Small intestine (tissue), 7 donors: ENCODE measurements around the gene ACADVL. TPM values are rescaled to one million over a fixed set of nuclear protein-coding genes. Genes with fewer than 3 reads are reported as not detected.

Source experiments
- DNase-seq, 2 donors: peaks; one replicate each; pipeline versions ENCODE4 v3.0.0 to v3.0.0-alpha.2; 2013
- FAIRE-seq: peaks from 2 replicates; lab custom pipeline; 2012; peaks lifted over from hg19 to GRCh38; lab: Jason Lieb, UNC
- H3K27ac ChIP-seq, 3 donors: one replicate each; pipeline ENCODE4 v1.5.1; 2013; ENCODE audit warnings: low read length in 2 of 3, mild to moderate bottlenecking in 2 of 3, control low read depth in 1 of 3, inconsistent platforms in 1 of 3, low read depth in 1 of 3, moderate library complexity in 1 of 3
- H3K27me3 ChIP-seq, 3 donors: one replicate each; pipeline ENCODE4 v1.6.1; 2013; ENCODE audit warnings: low read length in 3 of 3, inconsistent platforms in 1 of 3; ENCODE audit not compliant: control insufficient read depth in 3 of 3, insufficient read depth in 3 of 3
- H3K36me3 ChIP-seq, 3 donors: one replicate each; pipeline ENCODE4 v1.6.1; 2013; ENCODE audit warnings: low read length in 3 of 3, inconsistent platforms in 1 of 3, low read depth in 1 of 3, mild to moderate bottlenecking in 1 of 3, moderate library complexity in 1 of 3; ENCODE audit not compliant: control insufficient read depth in 3 of 3, insufficient read depth in 2 of 3
- H3K4me1 ChIP-seq, 3 donors: one replicate each; pipeline ENCODE4 v1.6.1; 2013; ENCODE audit warnings: low read length in 2 of 3, inconsistent platforms in 1 of 3, low read depth in 1 of 3, mild to moderate bottlenecking in 1 of 3, moderate library complexity in 1 of 3; ENCODE audit not compliant: control insufficient read depth in 3 of 3, insufficient read depth in 2 of 3
- H3K4me3 ChIP-seq, 3 donors: one replicate each; pipeline ENCODE4 v1.5.1; 2013; ENCODE audit warnings: low read length in 3 of 3, control low read depth in 1 of 3, inconsistent platforms in 1 of 3, low read depth in 1 of 3, mild to moderate bottlenecking in 1 of 3, moderate library complexity in 1 of 3
- H3K9me3 ChIP-seq, 2 donors: one replicate each; pipeline ENCODE4 v1.6.1; 2013; ENCODE audit warnings: low read depth in 1 of 2, low read length in 1 of 2; ENCODE audit not compliant: control insufficient read depth in 2 of 2, insufficient read depth in 1 of 2
- WGBS, 3 donors: extraction: QIAGEN DNeasy Blood & Tissue Kit; methylation state at CpG; one replicate each; pipeline ENCODE4 v1.1.7; 2013; 5-methylcytosine and 5-hydroxymethylcytosine counted together
- polyA plus RNA-seq, 4 donors: library from polyadenylated mRNA; stranded (reverse) in 3 of 4; unstranded in 1 of 4; fragments of 200-250 nt in 3 of 4; fragments of 120-200 nt in 1 of 4; gene quantifications; one replicate each; pipeline versions ENCODE4 v1.2.1 to v1.2.3, GENCODE V29; 2013
- donor health status: healthy with polysubstance abuse.
- donor health status: control.
- donor health status: control.
- donor health status: Bipolar disorder and iron deficiency.
- donor health status: healthy.

The ACADVL gene
- polyA plus RNA-seq, 4 donors: 424 to 2,630 (median 1,444) TPM

DNA sequence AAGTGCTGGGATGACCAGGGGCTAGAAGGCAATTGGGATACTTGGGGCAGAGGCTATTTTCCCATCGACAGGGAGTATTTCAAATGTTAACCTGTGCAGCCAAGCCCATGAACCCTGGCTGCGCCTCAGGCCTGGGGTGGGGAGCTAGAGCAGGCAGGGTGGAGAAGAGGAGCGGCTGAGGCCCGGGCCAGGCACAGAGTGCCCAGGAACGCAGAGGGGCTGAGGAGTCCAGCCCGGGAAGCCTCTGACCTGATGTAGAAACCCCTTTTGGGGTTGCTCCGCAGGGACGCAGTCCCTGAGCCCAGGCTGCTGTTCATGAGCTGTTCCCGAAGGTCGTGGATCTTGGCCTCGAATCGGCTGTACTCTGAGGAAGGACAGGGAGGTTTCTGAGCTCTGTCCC lies 23.8 kb upstream of the ACADVL start:
- DNase-seq (no peak), FAIRE-seq (no peak)
- Histone ChIP-seq H3K36me3 (peaks cover 0 to 39% (median 0%) of the 10 kb centered on the region in 3 donors), H3K4me1 (no peaks in the 10 kb centered on the region), H3K27me3 (no peaks in the 10 kb centered on the region), H3K27ac (no peak overlapping the region), H3K4me3 (no peak overlapping the region), H3K9me3 (no peaks in the 10 kb centered on the region)
- 91 to 93% (median 92%) methylated on average over 12 of the region's 12 CpGs for WGBS, 3 donors

DNA sequence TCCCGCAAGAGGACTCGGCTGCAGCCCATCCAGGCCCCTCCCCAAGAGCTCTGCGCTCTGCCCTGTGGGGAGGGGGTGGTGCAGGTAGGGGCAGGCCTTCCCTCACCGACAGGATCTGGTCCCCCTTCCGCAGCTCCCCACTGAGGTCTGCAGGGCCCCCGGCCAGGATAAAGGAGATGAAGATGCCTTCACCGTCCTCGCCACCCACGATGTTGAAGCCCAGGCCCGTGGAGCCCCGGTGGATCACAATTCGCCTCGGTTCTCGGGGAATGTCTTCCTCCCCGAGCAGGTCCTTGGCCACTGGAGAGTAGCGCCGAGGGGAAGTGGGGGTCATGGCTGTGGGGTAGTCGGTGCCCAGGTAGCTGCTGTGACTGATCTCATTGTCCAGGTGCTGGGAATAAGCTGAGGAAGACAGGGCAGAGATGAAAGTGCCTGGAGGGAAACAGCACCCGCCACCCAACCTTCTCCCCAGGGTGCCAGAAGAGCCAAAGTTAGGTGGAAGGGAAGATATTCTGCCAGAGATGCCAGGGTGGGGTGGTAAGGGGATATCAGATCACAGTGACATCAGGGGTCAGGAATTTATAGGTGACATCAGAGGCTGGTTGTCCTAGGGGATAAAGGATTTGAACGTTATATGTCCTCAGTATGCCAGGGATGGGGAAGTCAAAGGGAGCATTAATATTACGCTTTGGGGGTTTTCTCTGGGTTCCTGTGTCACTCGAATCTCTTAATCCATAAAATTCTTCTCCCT lies 22.9 kb upstream of the ACADVL start:
- H3K27me3 ChIP-seq: no peaks in the 10 kb centered on the region
- FAIRE-seq (no peak), DNase-seq (no peak)
- H3K4me3 ChIP-seq: no peak overlapping the region
- H3K9me3 ChIP-seq: no peaks in the 10 kb centered on the region
- 89 to 92% (median 91%) methylated on average over 22 of the region's 22 CpGs for WGBS, 3 donors
- H3K4me1 ChIP-seq: no peaks in the 10 kb centered on the region
- H3K27ac ChIP-seq: no peak overlapping the region
- H3K36me3 ChIP-seq: peaks cover 0 to 33% (median 0%) of the 10 kb centered on the region in 3 donors

DNA sequence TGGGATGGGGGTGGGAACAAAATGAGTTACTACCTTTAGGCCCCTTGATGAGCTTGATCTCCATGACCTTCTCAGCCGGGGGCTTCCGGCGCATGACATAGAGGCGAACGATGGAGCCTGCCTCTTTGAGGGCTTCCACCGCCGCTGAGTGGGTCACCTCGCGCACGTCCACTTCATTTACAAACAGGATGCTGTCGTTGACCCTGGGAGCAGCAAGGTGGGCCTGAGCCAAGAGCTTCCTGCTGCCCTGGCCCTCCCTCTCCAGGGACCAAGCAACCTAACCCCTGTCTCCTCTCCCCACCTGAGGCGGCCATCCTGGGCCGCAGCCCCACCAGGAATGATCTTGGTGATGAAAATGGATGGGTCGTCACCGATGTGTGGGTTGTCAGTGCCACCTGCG lies 16.3 kb upstream of the ACADVL start:
- DNase-seq (no peak), FAIRE-seq (no peak)
- Histone ChIP-seq H3K27me3 (peaks cover 0 to 21% (median 0%) of the 10 kb centered on the region in 3 donors), H3K27ac (no peak overlapping the region), H3K4me1 (peaks cover 0 to 12% (median 0%) of the 10 kb centered on the region in 3 donors), H3K36me3 (peaks cover 0 to 15% (median 0%) of the 10 kb centered on the region in 3 donors), H3K4me3 (no peak overlapping the region), H3K9me3 (no peaks in the 10 kb centered on the region)
- 89 to 96% (median 96%) methylated on average over 16 of the region's 16 CpGs for WGBS, 3 donors

DNA sequence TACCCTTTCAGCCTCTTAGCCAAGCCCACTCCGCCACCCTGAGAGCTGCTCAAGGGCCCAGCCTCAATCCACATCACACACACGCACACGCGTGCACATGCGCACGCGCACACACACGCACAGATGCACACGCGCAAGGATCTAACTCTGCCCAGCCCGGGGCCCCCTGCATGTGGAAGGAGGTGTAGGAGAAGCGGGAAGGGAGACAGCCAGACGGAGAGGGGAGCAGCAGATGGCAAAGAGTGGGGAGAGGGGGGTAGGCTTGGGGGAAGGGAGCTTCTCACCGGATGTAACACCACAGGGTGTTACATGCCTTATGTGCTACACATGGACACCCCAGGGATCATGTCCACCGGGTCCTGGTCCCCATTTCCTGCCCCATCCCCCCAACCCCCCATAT lies 15.4 kb upstream of the ACADVL start:
- H3K4me1 ChIP-seq: peaks cover 0 to 12% (median 0%) of the 10 kb centered on the region in 3 donors
- H3K36me3 ChIP-seq: peaks cover 0 to 15% (median 0%) of the 10 kb centered on the region in 3 donors
- H3K27ac ChIP-seq: peak overlapping the region in 1 of 3 donors; percentile 70
- H3K4me3 ChIP-seq: peak overlapping the region in 1 of 3 donors; percentile 48
- FAIRE-seq (no peak), DNase-seq (no peak)
- H3K9me3 ChIP-seq: no peaks in the 10 kb centered on the region
- peaks cover 0 to 30% (median 0%) of the 10 kb centered on the region in 3 donors for H3K27me3 ChIP-seq
- WGBS, 3 donors: 72 to 79% (median 73%) methylated on average over 15 of the region's 15 CpGs

DNA sequence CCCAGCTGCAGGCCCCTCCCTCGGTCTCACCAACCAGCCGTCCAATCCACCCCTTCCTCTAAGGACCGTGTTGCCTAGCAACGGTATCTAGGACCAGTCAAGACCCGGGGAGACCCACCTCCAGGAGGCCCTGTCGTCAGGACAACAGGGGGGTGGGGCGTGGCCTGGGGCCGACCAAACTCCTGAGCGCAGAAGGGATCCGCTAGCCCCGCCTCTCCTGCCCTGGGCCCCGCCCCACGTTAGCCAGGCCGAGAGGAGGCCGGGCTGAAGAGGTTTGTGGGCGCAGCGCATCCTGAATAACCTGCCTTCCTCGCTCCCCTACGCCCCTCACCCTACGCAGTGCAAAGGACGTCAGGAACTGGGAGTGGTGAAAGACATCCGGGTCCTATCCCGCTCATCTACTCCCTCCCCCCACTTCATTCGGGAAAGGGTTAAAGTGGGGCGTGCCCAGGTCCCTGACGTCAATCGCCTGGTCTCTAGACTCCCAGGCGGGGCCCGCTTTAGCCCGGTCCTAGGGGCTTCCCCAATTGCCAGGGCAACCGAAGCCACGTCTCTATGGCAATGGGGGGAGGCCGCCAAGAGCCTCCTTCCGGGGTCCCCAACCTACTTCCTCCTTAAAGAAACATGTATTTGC lies 14.8 kb upstream of the ACADVL start:
- Histone ChIP-seq H3K9me3 (no peaks in the 10 kb centered on the region), H3K4me1 (peaks cover 0 to 12% (median 0%) of the 10 kb centered on the region in 3 donors), H3K4me3 (peak overlapping the region in 2 of 3 donors; percentile 48 to 52), H3K27me3 (peaks cover 0 to 36% (median 0%) of the 10 kb centered on the region in 3 donors), H3K36me3 (peaks cover 0 to 15% (median 0%) of the 10 kb centered on the region in 3 donors), H3K27ac (peak overlapping the region; percentile 33 to 80 (median 70))
- 0 to 1% (median 0%) methylated on average over 34 of the region's 34 CpGs for WGBS, 3 donors
- DNase-seq (peak; percentile 66 to 86), FAIRE-seq (no peak)

DNA sequence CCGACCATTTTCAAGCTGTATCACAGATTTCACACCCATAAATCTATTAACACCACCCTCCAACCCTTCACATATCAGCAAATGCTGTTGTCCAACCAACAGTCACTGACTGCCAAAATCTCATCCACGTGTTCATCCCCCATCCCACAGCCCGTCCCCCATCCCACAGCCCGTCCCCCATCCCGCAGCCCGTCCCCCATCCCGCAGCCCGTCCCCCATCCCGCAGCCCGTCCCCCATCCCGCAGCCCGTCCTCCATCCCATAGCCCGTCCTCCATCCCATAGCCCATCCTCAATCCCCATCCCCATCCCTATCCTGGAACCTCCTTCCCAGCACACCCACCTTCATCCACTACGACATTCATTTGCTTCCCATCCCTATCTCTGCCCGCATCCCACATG lies 14.2 kb upstream of the ACADVL start:
- peak overlapping the region in 1 of 3 donors; percentile 48 for H3K4me3 ChIP-seq
- WGBS, 3 donors: 42 to 56% (median 51%) methylated on average over 15 of the region's 15 CpGs
- DNase-seq: no peak
- FAIRE-seq: no peak
- H3K9me3 ChIP-seq: no peaks in the 10 kb centered on the region
- peaks cover 0 to 15% (median 0%) of the 10 kb centered on the region in 3 donors for H3K36me3 ChIP-seq
- peak overlapping the region in 2 of 3 donors; percentile 70 to 80 for H3K27ac ChIP-seq
- H3K27me3 ChIP-seq: peaks cover 0 to 41% (median 0%) of the 10 kb centered on the region in 3 donors
- peaks cover 0 to 12% (median 0%) of the 10 kb centered on the region in 3 donors for H3K4me1 ChIP-seq

DNA sequence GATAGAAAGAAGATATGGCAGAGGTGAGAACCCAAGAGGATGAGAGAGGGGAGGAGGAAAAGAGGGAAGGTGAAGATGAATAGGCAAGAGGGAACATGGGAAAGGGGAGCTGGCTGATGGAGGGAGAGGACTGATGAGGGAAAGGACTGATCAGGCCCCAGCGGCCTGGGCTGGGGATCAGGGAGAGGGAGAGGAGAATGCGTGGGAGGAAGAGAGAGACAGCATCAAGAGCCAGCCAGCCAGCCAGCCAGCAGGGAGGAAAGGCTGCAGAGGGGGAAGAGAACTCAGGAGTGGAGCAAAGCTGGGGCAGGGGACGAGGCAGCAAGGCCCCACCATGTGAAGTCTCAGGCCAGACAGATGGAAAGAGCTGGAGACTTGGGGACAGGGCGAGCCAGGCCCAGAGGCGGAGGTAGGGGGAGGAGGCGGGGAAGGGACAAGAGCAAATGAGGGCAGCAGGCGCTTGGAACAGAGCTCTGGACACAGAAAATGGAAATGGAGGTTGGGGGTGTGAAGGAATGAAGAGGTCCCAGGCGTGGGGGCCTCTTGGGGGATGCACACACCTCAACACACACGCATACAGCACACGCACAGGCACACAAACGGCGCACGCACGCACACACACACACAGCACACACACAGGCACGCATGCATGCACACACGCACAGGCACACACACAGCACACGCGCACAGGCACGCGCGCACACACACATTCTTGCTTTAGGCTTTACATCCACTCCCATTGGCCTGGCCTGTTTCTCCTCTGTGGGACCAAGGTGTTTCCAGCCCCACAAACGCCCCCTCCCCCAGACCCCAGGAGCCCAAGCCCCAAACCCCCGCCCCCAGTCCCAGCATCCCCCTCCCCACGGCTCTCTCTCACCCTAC lies 12.4 kb upstream of the ACADVL start:
- no peak for FAIRE-seq
- no peak for DNase-seq
- H3K27ac ChIP-seq: no peak overlapping the region
- peaks cover 0 to 13% (median 0%) of the 10 kb centered on the region in 3 donors for H3K36me3 ChIP-seq
- peaks cover 0 to 12% (median 0%) of the 10 kb centered on the region in 3 donors for H3K4me1 ChIP-seq
- H3K9me3 ChIP-seq: no peaks in the 10 kb centered on the region
- peaks cover 0 to 56% (median 0%) of the 10 kb centered on the region in 3 donors for H3K27me3 ChIP-seq
- 79 to 93% (median 88%) methylated on average over 19 to 24 of the region's 24 CpGs for WGBS, 3 donors
- H3K4me3 ChIP-seq: no peak overlapping the region
